ENCODE results near the gene KLHL10. TPM values are rescaled to one million over a fixed set of nuclear protein-coding genes. Genes with fewer than 3 reads are reported as not detected.

The KLHL10 gene
- total and polyA plus RNA-seq, 2 of the 4 experiments (the other 2 are of a cell fraction), result 0.18 TPM; not detected in 1

Small RNA genes within 50 kb of the gene (microRNA-seq; reads per million reads assigned to microRNA genes)
- not detected for gene AC125257.2 (ENCODE audit: insufficient read depth, insufficient read length)

Small RNA genes within 50 kb of the gene (small RNA-seq; reads per million reads assigned to genes)
- gene AC125257.2, result 0 reads per million in 5 experiments

Other genes with a start within 250 kb of the KLHL10 start
- not detected in 2 replicates for gene KRT16, start 225.1 kb upstream of the KLHL10 start, total RNA-seq (2012; rRNA removed)
- not detected in 2 replicates for gene KRT16, start 225.1 kb upstream of the KLHL10 start, polyA plus RNA-seq (2012; rRNA removed)
- gene KRT17, start 213.2 kb upstream of the KLHL10 start, total RNA-seq (2012; rRNA removed), result 2.5 TPM in 2 replicates
- 4.6 and 5.3 TPM in 2 replicates for gene KRT17, start 213.2 kb upstream of the KLHL10 start, polyA plus RNA-seq (2012; rRNA removed)
- gene EIF1, start 148.9 kb upstream of the KLHL10 start, total RNA-seq (2012; rRNA removed), result 89.4 and 102 TPM in 2 replicates
- 381 and 388 TPM in 2 replicates for gene EIF1, start 148.9 kb upstream of the KLHL10 start, polyA plus RNA-seq (2012; rRNA removed)
- not detected in 2 replicates for gene GAST, start 125.5 kb upstream of the KLHL10 start, total RNA-seq (2012; rRNA removed)
- not detected in 2 replicates for gene GAST, start 125.5 kb upstream of the KLHL10 start, polyA plus RNA-seq (2012; rRNA removed)
- gene HAP1, start 103.2 kb upstream of the KLHL10 start, total RNA-seq (2012; rRNA removed), result under 0.01 TPM in 1 of 2 replicates, not detected in the other
- 0.09 and 0.11 TPM in 2 replicates for gene HAP1, start 103.2 kb upstream of the KLHL10 start, polyA plus RNA-seq (2012; rRNA removed)
- 12.9 and 14.7 TPM in 2 replicates for gene JUP, start 51.1 kb upstream of the KLHL10 start, total RNA-seq (2012; rRNA removed)
- 27.3 and 28.4 TPM in 2 replicates for gene JUP, start 51.1 kb upstream of the KLHL10 start, polyA plus RNA-seq (2012; rRNA removed)
- 21.5 and 22.2 TPM in 2 replicates for gene P3H4, start 25.9 kb upstream of the KLHL10 start, total RNA-seq (2012; rRNA removed)
- gene P3H4, start 25.9 kb upstream of the KLHL10 start, polyA plus RNA-seq (2012; rRNA removed), result 66.7 and 76.9 TPM in 2 replicates
- 156 and 170 TPM in 2 replicates for gene FKBP10, start 24.8 kb upstream of the KLHL10 start, total RNA-seq (2012; rRNA removed)
- 984 and 1,083 TPM in 2 replicates for gene FKBP10, start 24.8 kb upstream of the KLHL10 start, polyA plus RNA-seq (2012; rRNA removed)
- 83.0 and 92.7 TPM in 2 replicates for gene NT5C3B, start 1.6 kb upstream of the KLHL10 start, total RNA-seq (2012; rRNA removed)
- gene NT5C3B, start 1.6 kb upstream of the KLHL10 start, polyA plus RNA-seq (2012; rRNA removed), result 58.0 and 59.9 TPM in 2 replicates
- gene KLHL11, start 27.6 kb downstream of the KLHL10 start, total RNA-seq (2012; rRNA removed), result 38.5 and 43.6 TPM in 2 replicates
- gene KLHL11, start 27.6 kb downstream of the KLHL10 start, polyA plus RNA-seq (2012; rRNA removed), result 3.5 and 4.1 TPM in 2 replicates
- 228 and 230 TPM in 2 replicates for gene ACLY, start 81.1 kb downstream of the KLHL10 start, total RNA-seq (2012; rRNA removed)
- gene ACLY, start 81.1 kb downstream of the KLHL10 start, polyA plus RNA-seq (2012; rRNA removed), result 167 and 170 TPM in 2 replicates
- 0.54 and 0.56 TPM in 2 replicates for gene ODAD4, start 92.8 kb downstream of the KLHL10 start, total RNA-seq (2012; rRNA removed)
- gene ODAD4, start 92.8 kb downstream of the KLHL10 start, polyA plus RNA-seq (2012; rRNA removed), result 0.37 and 0.38 TPM in 2 replicates
- 45.5 and 50.3 TPM in 2 replicates for gene CNP, start 129.0 kb downstream of the KLHL10 start, total RNA-seq (2012; rRNA removed)
- 46.4 and 56.5 TPM in 2 replicates for gene CNP, start 129.0 kb downstream of the KLHL10 start, polyA plus RNA-seq (2012; rRNA removed)
- 71.7 and 76.9 TPM in 2 replicates for gene DNAJC7, start 179.6 kb downstream of the KLHL10 start, total RNA-seq (2012; rRNA removed)
- 42.3 and 49.3 TPM in 2 replicates for gene DNAJC7, start 179.6 kb downstream of the KLHL10 start, polyA plus RNA-seq (2012; rRNA removed)
- 20.8 and 25.6 TPM in 2 replicates for gene NKIRAS2, start 182.3 kb downstream of the KLHL10 start, total RNA-seq (2012; rRNA removed)
- 51.8 and 55.1 TPM in 2 replicates for gene NKIRAS2, start 182.3 kb downstream of the KLHL10 start, polyA plus RNA-seq (2012; rRNA removed)
- under 0.01 TPM in 1 of 2 replicates, not detected in the other for gene C17orf113, start 212.8 kb downstream of the KLHL10 start, total RNA-seq (2012; rRNA removed)
- gene C17orf113, start 212.8 kb downstream of the KLHL10 start, polyA plus RNA-seq (2012; rRNA removed), result 0.03 and 0.07 TPM in 2 replicates

Measured in IMR-90 (cell line).